OCI-LY1 (cell line): Measurements from ENCODE around the gene ZBTB20.

Source experiments
- H2AFZ ChIP-seq: fragments of 200-600 bp; sonication (generic), shearing (Covaris generic); 2 replicates; pipeline ENCODE4 v1.6.0; 2014; ENCODE audit warnings: antibody characterized with exemption, mild to moderate bottlenecking, low read length
- H3F3A ChIP-seq: fragments of 200-600 bp; sonication (generic), shearing (Covaris generic); 2 replicates; pipeline ENCODE4 v1.6.0; 2014; ENCODE audit warnings: mild to moderate bottlenecking, antibody characterized with exemption, low read length, moderate library complexity; ENCODE audit not compliant: insufficient read depth
- H3K27ac ChIP-seq: fragments of 200-600 bp; sonication (generic); 2 replicates; pipeline ENCODE4 v1.5.1; 2014; ENCODE audit warnings: low read length, mixed run types, mild to moderate bottlenecking, low read depth; ENCODE audit not compliant: poor library complexity, severe bottlenecking
- H3K27me3 ChIP-seq: fragments of 200-600 bp; sonication (generic); 2 replicates; pipeline ENCODE4 v1.6.0; 2014; ENCODE audit warnings: antibody characterized with exemption, mild to moderate bottlenecking, low read length, moderate library complexity; ENCODE audit not compliant: insufficient read depth
- H3K36me3 ChIP-seq: fragments of 200-600 bp; sonication (generic); 2 replicates; pipeline ENCODE4 v1.6.1; 2014; ENCODE audit warnings: mild to moderate bottlenecking, antibody characterized with exemption, low read length, moderate library complexity, mixed read lengths; ENCODE audit not compliant: insufficient read depth
- H3K4me1 ChIP-seq: fragments of 200-600 bp; sonication (generic); 2 replicates; pipeline ENCODE4 v1.5.1; 2014; ENCODE audit warnings: mild to moderate bottlenecking, low read length, moderate library complexity; ENCODE audit not compliant: insufficient read depth, severe bottlenecking
- H3K4me2 ChIP-seq: fragments of 200-600 bp; sonication (generic), shearing (Covaris generic); 2 replicates; pipeline ENCODE4 v1.6.1; 2014; ENCODE audit warnings: low read length
- H3K4me3 ChIP-seq: fragments of 200-600 bp; sonication (generic); 2 replicates; pipeline ENCODE4 v1.5.1; 2014; ENCODE audit warnings: low read length, low read depth, mild to moderate bottlenecking, mixed read lengths; ENCODE audit not compliant: poor library complexity, severe bottlenecking
- H3K79me2 ChIP-seq: fragments of 200-600 bp; shearing (Covaris generic); 2 replicates; pipeline ENCODE4 v1.6.1; 2016; ENCODE audit warnings: mixed run types, low read length, mixed read lengths; ENCODE audit not compliant: insufficient read depth
- H3K9ac ChIP-seq: fragments of 200-600 bp; sonication (generic), shearing (Covaris generic); 2 replicates; pipeline ENCODE4 v1.6.1; 2014; ENCODE audit warnings: mild to moderate bottlenecking, low read length, mixed read lengths
- H3K9me2 ChIP-seq: fragments of 200-600 bp; sonication (generic), shearing (Covaris generic); 2 replicates; pipeline ENCODE4 v1.6.1; 2014; ENCODE audit warnings: low read depth, mild to moderate bottlenecking, low read length, mixed read lengths
- H3K9me3 ChIP-seq: fragments of 200-600 bp; shearing (Covaris generic); 2 replicates; pipeline ENCODE4 v1.6.1; 2014; ENCODE audit warnings: low read length, mixed read lengths
- H4K20me1 ChIP-seq: fragments of 200-600 bp; sonication (generic), shearing (Covaris generic); 2 replicates; pipeline ENCODE4 v1.6.0; 2016; ENCODE audit warnings: mild to moderate bottlenecking, low read length; ENCODE audit not compliant: insufficient read depth
- EZH2 ChIP-seq: fragments of 200-600 bp; sonication (generic), shearing (Covaris generic); IDR thresholded peaks from 2 replicates; pipeline ENCODE4 v1.8.0; 2017; ENCODE audit warnings: borderline replicate concordance, mixed run types, mild to moderate bottlenecking, antibody characterized with exemption, low read length, moderate library complexity, mixed read lengths
- TF ChIP-seq, protein P1 (sequence below): fragments of 200-600 bp; sonication (generic), shearing (Covaris generic); IDR thresholded peaks from 2 replicates; pipeline ENCODE4 v1.5.1; 2017; ENCODE audit warnings: mild to moderate bottlenecking, antibody characterized with exemption, low read length, moderate library complexity, mixed read lengths

Gene ZBTB20

DNA sequence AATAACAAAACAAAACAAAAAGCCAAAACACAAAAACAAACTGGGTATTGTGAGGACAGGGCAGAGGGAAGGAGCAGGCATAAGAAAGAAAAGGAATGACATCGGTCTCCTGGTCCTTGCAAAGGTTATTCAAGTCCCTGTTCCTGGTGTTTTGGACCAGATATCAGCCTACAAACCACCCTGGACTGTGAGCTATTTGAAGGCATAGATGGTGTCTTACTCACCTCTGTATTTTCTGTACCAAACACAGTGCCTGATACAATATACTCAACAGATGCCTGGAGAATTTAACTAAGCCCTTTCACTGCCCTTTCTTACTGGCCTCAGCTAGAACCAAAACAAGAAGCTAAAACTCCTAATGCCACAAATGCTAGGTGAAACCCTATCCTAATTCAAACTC, 656.3 kb downstream of the ZBTB20 start:
- H3K4me1 ChIP-seq = no peaks in the 10 kb centered on the region
- H3K4me3 ChIP-seq = no peak overlapping the region
- H3K9ac ChIP-seq = no peak overlapping the region
- no peaks in the 10 kb centered on the region for H3K79me2 ChIP-seq
- no peak overlapping the region for H3K4me2 ChIP-seq
- H3K36me3 ChIP-seq = no peaks in the 10 kb centered on the region
- TF ChIP-seq EZH2 = no peak
- TF ChIP-seq, protein P1, sequence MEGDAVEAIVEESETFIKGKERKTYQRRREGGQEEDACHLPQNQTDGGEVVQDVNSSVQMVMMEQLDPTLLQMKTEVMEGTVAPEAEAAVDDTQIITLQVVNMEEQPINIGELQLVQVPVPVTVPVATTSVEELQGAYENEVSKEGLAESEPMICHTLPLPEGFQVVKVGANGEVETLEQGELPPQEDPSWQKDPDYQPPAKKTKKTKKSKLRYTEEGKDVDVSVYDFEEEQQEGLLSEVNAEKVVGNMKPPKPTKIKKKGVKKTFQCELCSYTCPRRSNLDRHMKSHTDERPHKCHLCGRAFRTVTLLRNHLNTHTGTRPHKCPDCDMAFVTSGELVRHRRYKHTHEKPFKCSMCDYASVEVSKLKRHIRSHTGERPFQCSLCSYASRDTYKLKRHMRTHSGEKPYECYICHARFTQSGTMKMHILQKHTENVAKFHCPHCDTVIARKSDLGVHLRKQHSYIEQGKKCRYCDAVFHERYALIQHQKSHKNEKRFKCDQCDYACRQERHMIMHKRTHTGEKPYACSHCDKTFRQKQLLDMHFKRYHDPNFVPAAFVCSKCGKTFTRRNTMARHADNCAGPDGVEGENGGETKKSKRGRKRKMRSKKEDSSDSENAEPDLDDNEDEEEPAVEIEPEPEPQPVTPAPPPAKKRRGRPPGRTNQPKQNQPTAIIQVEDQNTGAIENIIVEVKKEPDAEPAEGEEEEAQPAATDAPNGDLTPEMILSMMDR = no peak
- no peaks in the 10 kb centered on the region for H3K27me3 ChIP-seq
- H3K9me3 ChIP-seq = no peaks in the 10 kb centered on the region
- H3K9me2 ChIP-seq = no peaks in the 10 kb centered on the region
- no peaks in the 10 kb centered on the region for H4K20me1 ChIP-seq
- no peak overlapping the region for H2AFZ ChIP-seq
- H3F3A ChIP-seq = no peaks in the 10 kb centered on the region
- no peak overlapping the region for H3K27ac ChIP-seq

DNA sequence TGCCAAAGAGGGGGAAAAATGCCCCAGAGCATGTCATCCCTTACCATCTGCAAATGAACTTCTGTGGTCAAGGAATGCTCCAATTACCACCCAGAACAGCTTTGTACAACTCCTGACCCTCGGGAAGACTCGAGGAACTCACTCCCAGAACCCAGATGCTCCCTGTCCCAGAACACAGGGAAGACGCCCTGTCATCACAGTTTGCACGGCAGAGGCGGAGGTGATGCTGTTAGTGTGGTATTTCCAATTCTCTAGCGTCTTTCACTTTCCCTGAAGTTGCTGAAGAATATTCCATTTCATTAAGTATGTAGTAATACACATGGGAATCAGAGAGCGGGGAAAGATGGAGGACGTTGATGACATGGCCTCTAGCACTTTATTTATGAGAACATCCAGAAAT, 659.6 kb downstream of the ZBTB20 start:
- no peaks in the 10 kb centered on the region for H3K27me3 ChIP-seq
- no peak overlapping the region for H3K4me2 ChIP-seq
- H3K27ac ChIP-seq = no peak overlapping the region
- H3K9me2 ChIP-seq = no peaks in the 10 kb centered on the region
- no peak for TF ChIP-seq EZH2
- TF ChIP-seq, protein P1 = no peak
- no peaks in the 10 kb centered on the region for H3K9me3 ChIP-seq
- H3F3A ChIP-seq = no peaks in the 10 kb centered on the region
- H3K4me3 ChIP-seq = no peak overlapping the region
- H4K20me1 ChIP-seq = no peaks in the 10 kb centered on the region
- no peaks in the 10 kb centered on the region for H3K79me2 ChIP-seq
- no peak overlapping the region for H3K9ac ChIP-seq
- no peaks in the 10 kb centered on the region for H3K36me3 ChIP-seq
- no peak overlapping the region for H2AFZ ChIP-seq
- H3K4me1 ChIP-seq = no peaks in the 10 kb centered on the region

DNA sequence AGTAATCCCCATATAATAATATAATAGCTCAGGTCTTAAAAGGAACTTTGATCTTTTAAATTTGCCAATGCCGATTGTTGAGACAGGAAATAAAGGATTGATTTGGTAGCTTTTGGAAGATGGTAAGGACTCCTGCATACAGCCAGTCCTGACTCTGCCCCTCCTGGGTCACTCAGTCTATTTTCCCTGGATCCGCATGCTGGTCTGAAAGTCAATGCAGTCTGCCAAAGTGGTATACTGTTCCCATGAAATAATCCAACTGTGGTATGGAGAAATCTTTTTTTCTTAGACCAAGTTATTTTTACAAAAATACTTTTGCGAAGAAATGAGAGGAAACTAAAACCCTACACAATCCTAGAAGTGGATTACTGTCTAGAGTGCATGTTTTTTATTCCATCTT, 662.2 kb downstream of the ZBTB20 start:
- H3K4me1 ChIP-seq = no peaks in the 10 kb centered on the region
- H3K27me3 ChIP-seq = no peaks in the 10 kb centered on the region
- H3K4me3 ChIP-seq = no peak overlapping the region
- H2AFZ ChIP-seq = no peak overlapping the region
- H4K20me1 ChIP-seq = no peaks in the 10 kb centered on the region
- no peaks in the 10 kb centered on the region for H3K79me2 ChIP-seq
- no peak overlapping the region for H3K27ac ChIP-seq
- no peak for TF ChIP-seq EZH2
- TF ChIP-seq, protein P1 = no peak
- H3K9ac ChIP-seq = no peak overlapping the region
- H3K9me2 ChIP-seq = no peaks in the 10 kb centered on the region
- H3K36me3 ChIP-seq = no peaks in the 10 kb centered on the region
- H3K9me3 ChIP-seq = no peaks in the 10 kb centered on the region
- H3F3A ChIP-seq = no peaks in the 10 kb centered on the region
- no peak overlapping the region for H3K4me2 ChIP-seq
